ENCODE data around the gene TSNAXIP1.
"Not testable (repeated sequence)": the region's sequence is repeated elsewhere in the genome, so short reads cannot be mapped to it uniquely, and the experiment has no call there.

TSNAXIP1 gene

GRCh38 chr16:67853670-67854069, 47.0 kb downstream of the TSNAXIP1 start:
- Mint-ChIP-seq H3K27me3 (no peaks in the 10 kb centered on the region), H3K9me3 (no peaks in the 10 kb centered on the region), H3K36me3 (ENCODE audit: low read depth) (peaks cover 10% of the 10 kb centered on the region), H3K27ac (no peak overlapping the region), H3K4me1 (peaks cover 38% of the 10 kb centered on the region), H3K4me3 (no peak overlapping the region)
- DNase-seq (no peak), ATAC-seq (no peak)

GRCh38 chr16:67855789-67856188, 49.1 kb downstream of the TSNAXIP1 start:
- H3K4me1 Mint-ChIP-seq: peaks cover 28% of the 10 kb centered on the region
- ATAC-seq: no peak
- H3K9me3 Mint-ChIP-seq: no peaks in the 10 kb centered on the region
- no peak overlapping the region for H3K4me3 Mint-ChIP-seq
- DNase-seq: no peak
- no peak overlapping the region for H3K27ac Mint-ChIP-seq
- peaks cover 12% of the 10 kb centered on the region for H3K36me3 Mint-ChIP-seq (ENCODE audit: low read depth)
- H3K27me3 Mint-ChIP-seq: no peaks in the 10 kb centered on the region

GRCh38 chr16:67856927-67857546, 50.3 kb downstream of the TSNAXIP1 start:
- H3K4me3 Mint-ChIP-seq: no peak overlapping the region
- H3K9me3 Mint-ChIP-seq: no peaks in the 10 kb centered on the region
- H3K27ac Mint-ChIP-seq: peak overlapping the region; percentile 72
- DNase-seq (no peak), ATAC-seq (no peak)
- H3K36me3 Mint-ChIP-seq (ENCODE audit: low read depth): peaks cover 22% of the 10 kb centered on the region
- peaks cover 30% of the 10 kb centered on the region for H3K4me1 Mint-ChIP-seq
- no peaks in the 10 kb centered on the region for H3K27me3 Mint-ChIP-seq

- no peaks in the 10 kb centered on the region for H3K27me3 Mint-ChIP-seq
- peak; percentile 92 for ATAC-seq
- no peak for DNase-seq
- H3K36me3 Mint-ChIP-seq (ENCODE audit: low read depth): peaks cover 22% of the 10 kb centered on the region
- H3K4me1 Mint-ChIP-seq: peaks cover 30% of the 10 kb centered on the region
- no peak overlapping the region for H3K4me3 Mint-ChIP-seq
- peak overlapping the region; percentile 72 for H3K27ac Mint-ChIP-seq
- H3K9me3 Mint-ChIP-seq: no peaks in the 10 kb centered on the region
Observed at GRCh38 chr16:67857547-67858233, 51.0 kb downstream of the TSNAXIP1 start.

- no peak for DNase-seq
- Mint-ChIP-seq H3K4me3 (no peak overlapping the region), H3K4me1 (peaks cover 30% of the 10 kb centered on the region), H3K36me3 (ENCODE audit: low read depth) (peaks cover 22% of the 10 kb centered on the region), H3K27me3 (no peaks in the 10 kb centered on the region), H3K27ac (peak overlapping the region; percentile 72), H3K9me3 (no peaks in the 10 kb centered on the region)
- ATAC-seq: no peak
Observed at GRCh38 chr16:67858500-67858899, 51.8 kb downstream of the TSNAXIP1 start.

- no peak overlapping the region for H3K27ac Mint-ChIP-seq
- peaks cover 26% of the 10 kb centered on the region for H3K36me3 Mint-ChIP-seq (ENCODE audit: low read depth)
- H3K4me3 Mint-ChIP-seq: no peak overlapping the region
- ATAC-seq: no peak
- peaks cover 24% of the 10 kb centered on the region for H3K4me1 Mint-ChIP-seq
- no peaks in the 10 kb centered on the region for H3K9me3 Mint-ChIP-seq
- no peaks in the 10 kb centered on the region for H3K27me3 Mint-ChIP-seq
- no peak for DNase-seq
Observed at GRCh38 chr16:67860589-67861398, 54.1 kb downstream of the TSNAXIP1 start.

GRCh38 chr16:67861877-67862276, 55.2 kb downstream of the TSNAXIP1 start:
- ATAC-seq: no peak
- peaks cover 34% of the 10 kb centered on the region for H3K36me3 Mint-ChIP-seq (ENCODE audit: low read depth)
- no peaks in the 10 kb centered on the region for H3K9me3 Mint-ChIP-seq
- H3K27ac Mint-ChIP-seq: no peak overlapping the region
- H3K4me1 Mint-ChIP-seq: peaks cover 21% of the 10 kb centered on the region
- H3K4me3 Mint-ChIP-seq: no peak overlapping the region
- H3K27me3 Mint-ChIP-seq: no peaks in the 10 kb centered on the region
- no peak for DNase-seq

- no peak for ATAC-seq
- DNase-seq: no peak
- Mint-ChIP-seq H3K27ac (no peak overlapping the region), H3K4me1 (peaks cover 12% of the 10 kb centered on the region), H3K4me3 (no peak overlapping the region), H3K36me3 (ENCODE audit: low read depth) (peaks cover 34% of the 10 kb centered on the region), H3K9me3 (no peaks in the 10 kb centered on the region), H3K27me3 (no peaks in the 10 kb centered on the region)
Observed at GRCh38 chr16:67862623-67863583, 56.2 kb downstream of the TSNAXIP1 start.

GRCh38 chr16:67864044-67864443, 57.4 kb downstream of the TSNAXIP1 start:
- not testable (repeated sequence) for DNase-seq, H3K4me3 Mint-ChIP-seq, H3K9me3 Mint-ChIP-seq, H3K27ac Mint-ChIP-seq, ATAC-seq, H3K27me3 Mint-ChIP-seq, H3K4me1 Mint-ChIP-seq
- H3K36me3 Mint-ChIP-seq (ENCODE audit: low read depth): peaks cover 30% of the 10 kb centered on the region

GRCh38 chr16:67864594-67864993, 57.9 kb downstream of the TSNAXIP1 start:
- peaks cover 30% of the 10 kb centered on the region for H3K36me3 Mint-ChIP-seq (ENCODE audit: low read depth)
- DNase-seq (no peak), ATAC-seq (no peak)
- no peak overlapping the region for H3K27ac Mint-ChIP-seq
- no peak overlapping the region for H3K4me3 Mint-ChIP-seq
- H3K4me1 Mint-ChIP-seq: peaks cover 6% of the 10 kb centered on the region
- no peaks in the 10 kb centered on the region for H3K9me3 Mint-ChIP-seq
- no peaks in the 10 kb centered on the region for H3K27me3 Mint-ChIP-seq

GRCh38 chr16:67865318-67865717, 58.6 kb downstream of the TSNAXIP1 start:
- Mint-ChIP-seq H3K27me3 (no peaks in the 10 kb centered on the region), H3K9me3 (no peaks in the 10 kb centered on the region), H3K36me3 (ENCODE audit: low read depth) (peaks cover 32% of the 10 kb centered on the region), H3K4me3 (no peak overlapping the region), H3K27ac (peak overlapping the region; percentile 52), H3K4me1 (peaks cover 6% of the 10 kb centered on the region)
- no peak for DNase-seq
- ATAC-seq: no peak

GRCh38 chr16:67868290-67868689, 61.6 kb downstream of the TSNAXIP1 start:
- Mint-ChIP-seq H3K9me3 (no peaks in the 10 kb centered on the region), H3K36me3 (ENCODE audit: low read depth) (peaks cover 25% of the 10 kb centered on the region), H3K27ac (no peak overlapping the region), H3K4me1 (peaks cover 7% of the 10 kb centered on the region), H3K4me3 (no peak overlapping the region), H3K27me3 (no peaks in the 10 kb centered on the region)
- no peak for ATAC-seq
- no peak for DNase-seq

- H3K36me3 Mint-ChIP-seq (ENCODE audit: low read depth): peaks cover 24% of the 10 kb centered on the region
- H3K9me3 Mint-ChIP-seq: no peaks in the 10 kb centered on the region
- H3K27ac Mint-ChIP-seq: no peak overlapping the region
- no peak overlapping the region for H3K4me3 Mint-ChIP-seq
- peaks cover 17% of the 10 kb centered on the region for H3K4me1 Mint-ChIP-seq
- no peak for ATAC-seq
- no peak for DNase-seq
- no peaks in the 10 kb centered on the region for H3K27me3 Mint-ChIP-seq
Observed at GRCh38 chr16:67869653-67870052, 63.0 kb downstream of the TSNAXIP1 start.

GRCh38 chr16:67871256-67871655, 64.6 kb downstream of the TSNAXIP1 start:
- no peak for ATAC-seq
- Mint-ChIP-seq H3K9me3 (no peaks in the 10 kb centered on the region), H3K4me3 (no peak overlapping the region), H3K4me1 (peaks cover 25% of the 10 kb centered on the region), H3K27me3 (no peaks in the 10 kb centered on the region), H3K27ac (no peak overlapping the region), H3K36me3 (ENCODE audit: low read depth) (peaks cover 14% of the 10 kb centered on the region)
- no peak for DNase-seq

Measured in activated naive CD8-positive, alpha-beta T cell treated with anti-CD3 and anti-CD28 coated beads, Interleukin-2, amount 50 U/mL, for 24 hours (primary cell).